Upper lobe of left lung (tissue), 6 donors: ENCODE results near the gene SULT1E1. TPM values are rescaled to one million over a fixed set of nuclear protein-coding genes. Genes with fewer than 3 reads are reported as not detected.

ENCODE experiments used
- ATAC-seq, 2 donors: fragments of 200-7000 bp; cut with Tn5 transposase; one replicate each; pipeline ENCODE4 v1.9.1; 2022; ENCODE audit warnings: mild to moderate bottlenecking in 2 of 2, moderate library complexity in 2 of 2; ENCODE audit not compliant: low FRiP score in 2 of 2
- DNase-seq, 2 donors: peaks; one replicate each; pipeline ENCODE4 v3.0.0-alpha.2; 2019 to 2020
- H3K27ac ChIP-seq, 4 donors: fragments of 200-600 bp; sonication (generic); one replicate each; pipeline ENCODE4 v1.5.1; 2016 to 2019
- H3K27me3 ChIP-seq, 4 donors: fragments of 200-600 bp; sonication (generic); one replicate each; pipeline ENCODE4 v1.5.1; 2017 to 2019
- H3K36me3 ChIP-seq, 4 donors: fragments of 200-600 bp; sonication (generic); one replicate each; pipeline ENCODE4 v1.5.1; 2016 to 2019
- H3K4me1 ChIP-seq, 4 donors: fragments of 200-600 bp; sonication (generic); one replicate each; pipeline ENCODE4 v1.5.1; 2018 to 2019
- H3K4me3 ChIP-seq, 4 donors: fragments of 200-600 bp; sonication (generic); one replicate each; pipeline ENCODE4 v1.5.1; 2017 to 2019; ENCODE audit warnings: mild to moderate bottlenecking in 2 of 4, moderate library complexity in 1 of 4
- H3K9me3 ChIP-seq, 4 donors: fragments of 200-600 bp; sonication (generic); one replicate each; pipeline ENCODE4 v1.5.1; 2018 to 2019
- EP300 ChIP-seq, 4 donors: sonication (generic); formaldehyde crosslinking; IDR thresholded peaks; one replicate each; pipeline ENCODE4 v1.5.1; 2017; ENCODE audit warnings: antibody characterized with exemption in 4 of 4, control low read depth in 2 of 4
- POLR2A ChIP-seq, 4 donors: fragments of 450-650 bp; IDR thresholded peaks; one replicate each; pipeline ENCODE4 v1.5.1; 2016 to 2017; ENCODE audit warnings: antibody characterized with exemption in 4 of 4, mild to moderate bottlenecking in 2 of 4
- POLR2AphosphoS5 ChIP-seq, 2 donors: sonication (generic); formaldehyde crosslinking; IDR thresholded peaks; one replicate each; pipeline ENCODE4 v1.5.1; 2017; ENCODE audit warnings: antibody characterized with exemption in 2 of 2
- WGBS, 2 donors: methylation state at CpG; one replicate each; pipeline ENCODE4 v1.1.5; 2017 to 2018; 5-methylcytosine and 5-hydroxymethylcytosine counted together
- total RNA-seq, 6 donors: library from RNA; depleted of rRNA in 4 of 6; stranded (reverse); fragments of >200 nt in 4 of 6; gene quantifications; one replicate each; pipeline versions ENCODE4 v1.1.0 to v1.2.1, GENCODE V29; 2016 to 2021
- TF ChIP-seq, protein P1 (sequence below), 6 experiments: fragments of 450-650 bp in 4 of 6; fragments of 200-600 bp in 2 of 6; sonication (generic) in 2 of 6; IDR thresholded peaks; one replicate each; pipeline ENCODE4 v1.5.1; 2016 to 2019; ENCODE audit warnings: antibody characterized with exemption in 6 of 6
- donor health status: DM: no; HTN: no; CAD: no; lungs with moderate emphysema.
- donor health status: DM: no; HTN: yes; CAD: no; lungs with severe emphysema.

Gene SULT1E1, protein sequence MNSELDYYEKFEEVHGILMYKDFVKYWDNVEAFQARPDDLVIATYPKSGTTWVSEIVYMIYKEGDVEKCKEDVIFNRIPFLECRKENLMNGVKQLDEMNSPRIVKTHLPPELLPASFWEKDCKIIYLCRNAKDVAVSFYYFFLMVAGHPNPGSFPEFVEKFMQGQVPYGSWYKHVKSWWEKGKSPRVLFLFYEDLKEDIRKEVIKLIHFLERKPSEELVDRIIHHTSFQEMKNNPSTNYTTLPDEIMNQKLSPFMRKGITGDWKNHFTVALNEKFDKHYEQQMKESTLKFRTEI
- total RNA-seq, result 1 to 10 TPM in 5 of 6 donors, not detected in 1; 1.2 to 4.3 (median 2.2) TPM

DNA sequence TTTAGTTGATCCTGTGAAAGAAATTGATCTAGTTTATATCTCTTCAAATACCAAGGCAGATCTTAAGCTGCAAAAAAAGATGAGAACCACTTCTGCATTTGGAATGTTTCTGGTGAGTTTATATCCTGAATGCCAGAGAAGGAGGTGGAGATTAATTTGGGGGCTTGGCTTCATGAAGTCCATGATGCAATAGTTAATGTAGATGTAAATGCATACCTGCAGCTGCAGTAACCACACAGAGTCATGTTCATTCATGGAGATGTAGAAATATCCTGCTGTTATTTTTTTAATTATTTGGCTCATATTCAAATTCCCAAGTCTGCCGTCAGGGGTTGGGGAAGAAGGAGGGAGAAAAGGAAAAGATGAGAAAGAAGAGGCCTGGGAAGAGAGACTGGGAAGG is at the start of gene SULT1E1:
SULT1E1 (minus strand) TSS at position 94 of the 400 bp plus-strand sequence. CDS start 2,501 bp downstream, outside the sequence.
- WGBS, 2 donors, result 13 to 28% methylated on average over 1 of the region's 1 CpG
- Histone ChIP-seq H3K4me1 (peaks cover 0 to 6% (median 0%) of the 10 kb centered on the region in 4 donors), H3K9me3 (no peaks in the 10 kb centered on the region), H3K27me3 (no peaks in the 10 kb centered on the region), H3K4me3 (no peak within 1 kb of the TSS), H3K36me3 (no peaks in the 10 kb centered on the region), H3K27ac (no peak within 1 kb of the TSS)
- ATAC-seq (no peak), DNase-seq (no peak)
- TF ChIP-seq EP300 (IDR thresholded peaks at IDR 0.05), result no peak
- TF ChIP-seq, protein P1, sequence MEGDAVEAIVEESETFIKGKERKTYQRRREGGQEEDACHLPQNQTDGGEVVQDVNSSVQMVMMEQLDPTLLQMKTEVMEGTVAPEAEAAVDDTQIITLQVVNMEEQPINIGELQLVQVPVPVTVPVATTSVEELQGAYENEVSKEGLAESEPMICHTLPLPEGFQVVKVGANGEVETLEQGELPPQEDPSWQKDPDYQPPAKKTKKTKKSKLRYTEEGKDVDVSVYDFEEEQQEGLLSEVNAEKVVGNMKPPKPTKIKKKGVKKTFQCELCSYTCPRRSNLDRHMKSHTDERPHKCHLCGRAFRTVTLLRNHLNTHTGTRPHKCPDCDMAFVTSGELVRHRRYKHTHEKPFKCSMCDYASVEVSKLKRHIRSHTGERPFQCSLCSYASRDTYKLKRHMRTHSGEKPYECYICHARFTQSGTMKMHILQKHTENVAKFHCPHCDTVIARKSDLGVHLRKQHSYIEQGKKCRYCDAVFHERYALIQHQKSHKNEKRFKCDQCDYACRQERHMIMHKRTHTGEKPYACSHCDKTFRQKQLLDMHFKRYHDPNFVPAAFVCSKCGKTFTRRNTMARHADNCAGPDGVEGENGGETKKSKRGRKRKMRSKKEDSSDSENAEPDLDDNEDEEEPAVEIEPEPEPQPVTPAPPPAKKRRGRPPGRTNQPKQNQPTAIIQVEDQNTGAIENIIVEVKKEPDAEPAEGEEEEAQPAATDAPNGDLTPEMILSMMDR (IDR thresholded peaks at IDR 0.05), result no peak
- TF ChIP-seq POLR2A (IDR thresholded peaks at IDR 0.05), result no peak
- no peak for TF ChIP-seq POLR2AphosphoS5 (IDR thresholded peaks at IDR 0.05)

DNA sequence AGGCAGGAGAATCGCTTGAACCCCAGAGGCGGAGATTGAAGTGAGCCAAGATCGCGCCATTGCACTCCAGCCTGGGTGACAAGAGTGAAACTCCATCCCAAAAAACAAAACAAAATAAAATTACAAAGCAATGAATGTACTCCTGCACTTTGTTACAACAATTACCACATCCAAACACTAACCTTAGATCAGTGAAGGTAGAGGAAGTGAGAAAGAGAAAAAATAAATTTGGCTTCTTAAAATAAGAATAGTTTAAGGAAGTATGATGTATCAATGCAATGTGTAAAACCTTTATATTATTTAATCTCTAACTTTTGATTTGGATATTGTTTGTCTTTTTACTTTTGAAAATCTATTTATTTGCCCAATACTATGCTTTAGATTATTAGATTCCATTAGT is 49.2 kb upstream of the SULT1E1 start:
- no peaks in the 10 kb centered on the region for H3K4me1 ChIP-seq
- 91 to 97% methylated on average over 4 of the region's 4 CpGs for WGBS, 2 donors
- no peaks in the 10 kb centered on the region for H3K9me3 ChIP-seq
- TF ChIP-seq EP300 (IDR thresholded peaks at IDR 0.05), result no peak
- no peak for TF ChIP-seq POLR2AphosphoS5 (IDR thresholded peaks at IDR 0.05)
- TF ChIP-seq, protein P1 (IDR thresholded peaks at IDR 0.05), result no peak
- no peak for TF ChIP-seq POLR2A (IDR thresholded peaks at IDR 0.05)
- H3K27me3 ChIP-seq, result no peaks in the 10 kb centered on the region
- H3K4me3 ChIP-seq, result no peak overlapping the region
- H3K36me3 ChIP-seq, result no peaks in the 10 kb centered on the region
- DNase-seq (no peak), ATAC-seq (no peak)
- no peak overlapping the region for H3K27ac ChIP-seq

DNA sequence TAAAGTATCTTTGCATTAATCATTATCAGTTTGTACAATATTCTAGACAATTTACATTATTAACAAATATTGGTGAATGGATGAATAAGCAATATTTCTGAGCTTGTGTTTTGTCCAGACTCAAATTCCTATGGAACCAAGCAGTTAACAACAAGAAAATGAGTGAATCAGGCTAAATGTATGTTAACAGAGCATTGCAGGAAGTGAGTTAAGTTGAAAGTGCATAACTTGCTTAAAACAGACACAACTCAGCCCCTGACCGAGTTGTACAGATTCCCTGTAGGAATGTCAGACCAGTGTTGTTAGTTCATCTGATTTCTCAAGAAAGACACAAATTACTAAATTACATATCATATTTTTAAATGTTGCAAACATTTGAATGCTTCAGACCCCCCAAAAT is 47.2 kb upstream of the SULT1E1 start:
- no peak for TF ChIP-seq POLR2AphosphoS5 (IDR thresholded peaks at IDR 0.05)
- ATAC-seq, result no peak

GRCh38 chr4:69896530-69897116 is 36.7 kb upstream of the SULT1E1 start:
- Histone ChIP-seq H3K27ac (no peak overlapping the region), H3K36me3 (no peaks in the 10 kb centered on the region), H3K4me3 (no peak overlapping the region), H3K9me3 (no peaks in the 10 kb centered on the region), H3K27me3 (no peaks in the 10 kb centered on the region), H3K4me1 (no peaks in the 10 kb centered on the region)
- ATAC-seq, result no peak
- no peak for DNase-seq
- TF ChIP-seq EP300 (IDR thresholded peaks at IDR 0.05) (no peak), POLR2AphosphoS5 (IDR thresholded peaks at IDR 0.05) (no peak)
- TF ChIP-seq, protein P1 (IDR thresholded peaks at IDR 0.05), result peak in 5 of 6 experiments; percentile 16 to 26 (median 21)

More for the DNA sequence above, 47.2 kb upstream of the SULT1E1 start:
- DNase-seq, result no peak
- Histone ChIP-seq H3K27me3 (no peaks in the 10 kb centered on the region), H3K4me3 (no peak overlapping the region), H3K4me1 (no peaks in the 10 kb centered on the region), H3K9me3 (no peaks in the 10 kb centered on the region), H3K36me3 (no peaks in the 10 kb centered on the region), H3K27ac (no peak overlapping the region)
- WGBS, 2 donors, result 61 to 63% methylated on average over 1 of the region's 1 CpG

- Histone ChIP-seq H3K4me1 (no peaks in the 10 kb centered on the region), H3K9me3 (no peaks in the 10 kb centered on the region), H3K4me3 (no peak overlapping the region), H3K27ac (no peak overlapping the region), H3K27me3 (no peaks in the 10 kb centered on the region), H3K36me3 (no peaks in the 10 kb centered on the region)
- WGBS, 2 donors, result 89 to 92% methylated on average over 3 of the region's 3 CpGs
- DNase-seq (no peak), ATAC-seq (no peak)
- no peak for TF ChIP-seq POLR2A (IDR thresholded peaks at IDR 0.05)
- TF ChIP-seq POLR2AphosphoS5 (IDR thresholded peaks at IDR 0.05), result no peak
- TF ChIP-seq, protein P1 (IDR thresholded peaks at IDR 0.05), result no peak
- TF ChIP-seq EP300 (IDR thresholded peaks at IDR 0.05), result no peak
These were observed 34.8 kb upstream of the SULT1E1 start for GRCh38 chr4:69894721-69895120.
